ENCODE data around the gene ACTR3. TPM values are rescaled to one million over a fixed set of nuclear protein-coding genes. Genes with fewer than 3 reads are reported as not detected.

The ACTR3 gene
- total RNA-seq, 1 donor from 2014 or later, result 105 TPM

DNA sequence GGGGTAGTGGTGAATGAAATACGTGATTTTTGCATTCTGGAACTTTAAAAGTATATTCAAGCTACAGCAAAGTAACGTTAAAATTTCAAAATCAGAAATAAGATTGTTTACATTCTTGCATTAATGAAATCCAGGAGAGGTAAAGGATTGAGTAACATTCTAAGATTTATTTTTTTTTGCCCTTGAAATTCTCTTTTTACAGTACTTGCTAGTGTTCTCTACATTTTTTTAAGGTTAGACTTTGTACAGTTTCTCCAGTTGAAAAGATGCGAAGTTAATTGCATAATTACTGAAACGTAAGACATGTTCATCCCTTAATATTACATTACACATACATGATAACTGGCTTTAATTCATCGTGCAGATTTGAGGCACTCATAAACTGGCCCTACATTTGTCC, 74.5 kb downstream of the ACTR3 start:
- TF ChIP-seq POLR2A (IDR thresholded peaks at IDR 0.05), result no peak
- TF ChIP-seq, protein P1, sequence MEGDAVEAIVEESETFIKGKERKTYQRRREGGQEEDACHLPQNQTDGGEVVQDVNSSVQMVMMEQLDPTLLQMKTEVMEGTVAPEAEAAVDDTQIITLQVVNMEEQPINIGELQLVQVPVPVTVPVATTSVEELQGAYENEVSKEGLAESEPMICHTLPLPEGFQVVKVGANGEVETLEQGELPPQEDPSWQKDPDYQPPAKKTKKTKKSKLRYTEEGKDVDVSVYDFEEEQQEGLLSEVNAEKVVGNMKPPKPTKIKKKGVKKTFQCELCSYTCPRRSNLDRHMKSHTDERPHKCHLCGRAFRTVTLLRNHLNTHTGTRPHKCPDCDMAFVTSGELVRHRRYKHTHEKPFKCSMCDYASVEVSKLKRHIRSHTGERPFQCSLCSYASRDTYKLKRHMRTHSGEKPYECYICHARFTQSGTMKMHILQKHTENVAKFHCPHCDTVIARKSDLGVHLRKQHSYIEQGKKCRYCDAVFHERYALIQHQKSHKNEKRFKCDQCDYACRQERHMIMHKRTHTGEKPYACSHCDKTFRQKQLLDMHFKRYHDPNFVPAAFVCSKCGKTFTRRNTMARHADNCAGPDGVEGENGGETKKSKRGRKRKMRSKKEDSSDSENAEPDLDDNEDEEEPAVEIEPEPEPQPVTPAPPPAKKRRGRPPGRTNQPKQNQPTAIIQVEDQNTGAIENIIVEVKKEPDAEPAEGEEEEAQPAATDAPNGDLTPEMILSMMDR (IDR thresholded peaks at IDR 0.05), result no peak
- no peak for TF ChIP-seq POLR2AphosphoS5 (IDR thresholded peaks at IDR 0.05; ENCODE audit: insufficient read depth in 1 of 2, low read depth in 1 of 2)
- Histone ChIP-seq H3K4me3 (no peak overlapping the region), H3K9me3 (no peaks in the 10 kb centered on the region), H3K36me3 (no peaks in the 10 kb centered on the region), H3K27me3 (no peaks in the 10 kb centered on the region), H3K4me1 (no peaks in the 10 kb centered on the region), H3K27ac (no peak overlapping the region)
- intact Hi-C loops (cut with DNase I), result no loop called here
- no peak for DNase-seq (ENCODE audit: extremely low spot score in 2 of 2)

DNA sequence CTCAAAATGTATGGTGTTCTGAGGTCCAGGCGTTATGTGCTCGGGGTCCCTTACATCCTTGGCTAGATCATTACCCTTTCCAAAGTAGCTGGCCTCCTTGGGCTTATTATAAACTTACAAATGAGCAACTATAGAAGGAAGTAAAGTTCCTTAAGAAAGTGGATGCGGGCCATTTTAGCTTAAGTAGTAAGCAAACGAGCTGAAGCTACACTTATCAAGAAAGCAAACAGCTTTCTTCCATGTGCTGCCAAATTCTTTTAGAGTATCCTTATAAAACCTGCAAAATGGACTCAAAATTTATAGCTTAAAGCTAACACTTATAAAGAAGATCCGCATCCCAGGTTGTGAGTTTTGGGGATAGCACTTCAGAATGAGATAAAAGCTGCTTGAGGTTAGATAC, 75.3 kb downstream of the ACTR3 start:
- H3K27ac ChIP-seq, result no peak overlapping the region
- H3K36me3 ChIP-seq, result no peaks in the 10 kb centered on the region
- H3K4me3 ChIP-seq, result no peak overlapping the region
- intact Hi-C loops (cut with DNase I), result no loop called here
- DNase-seq (ENCODE audit: extremely low spot score in 2 of 2), result no peak
- H3K4me1 ChIP-seq, result no peaks in the 10 kb centered on the region
- no peaks in the 10 kb centered on the region for H3K9me3 ChIP-seq
- TF ChIP-seq POLR2AphosphoS5 (IDR thresholded peaks at IDR 0.05; ENCODE audit: insufficient read depth in 1 of 2, low read depth in 1 of 2) (no peak), POLR2A (IDR thresholded peaks at IDR 0.05) (no peak)
- TF ChIP-seq, protein P1 (IDR thresholded peaks at IDR 0.05), result no peak
- H3K27me3 ChIP-seq, result no peaks in the 10 kb centered on the region

DNA sequence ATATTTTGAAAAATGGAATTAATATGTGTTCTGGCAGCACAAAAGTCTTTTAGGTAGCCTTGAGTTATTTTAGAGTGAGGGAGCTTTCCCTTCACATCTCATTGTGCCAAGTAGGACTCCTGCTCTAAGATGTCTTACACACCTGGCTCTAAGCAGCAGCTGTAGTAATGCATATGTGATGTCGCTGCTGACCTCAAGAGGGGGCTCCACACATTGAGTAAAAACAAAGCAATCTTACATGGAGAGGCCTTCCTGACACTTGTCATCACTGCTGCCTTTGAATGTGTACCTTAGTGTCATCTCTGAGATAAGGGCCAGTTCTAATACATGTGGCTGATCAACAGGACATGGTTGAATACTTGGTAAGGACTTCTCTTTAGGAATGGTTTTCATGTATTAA, 75.8 kb downstream of the ACTR3 start:
- TF ChIP-seq POLR2AphosphoS5 (IDR thresholded peaks at IDR 0.05; ENCODE audit: insufficient read depth in 1 of 2, low read depth in 1 of 2), result no peak
- no peak for TF ChIP-seq POLR2A (IDR thresholded peaks at IDR 0.05)
- TF ChIP-seq, protein P1 (IDR thresholded peaks at IDR 0.05), result peak in 1 of 3 experiments; percentile 23
- no peaks in the 10 kb centered on the region for H3K9me3 ChIP-seq
- no peak overlapping the region for H3K27ac ChIP-seq
- H3K4me3 ChIP-seq, result no peak overlapping the region
- intact Hi-C loops (cut with DNase I), result no loop called here
- H3K4me1 ChIP-seq, result no peaks in the 10 kb centered on the region
- no peak for DNase-seq (ENCODE audit: extremely low spot score in 2 of 2)
- no peaks in the 10 kb centered on the region for H3K27me3 ChIP-seq
- no peaks in the 10 kb centered on the region for H3K36me3 ChIP-seq

DNA sequence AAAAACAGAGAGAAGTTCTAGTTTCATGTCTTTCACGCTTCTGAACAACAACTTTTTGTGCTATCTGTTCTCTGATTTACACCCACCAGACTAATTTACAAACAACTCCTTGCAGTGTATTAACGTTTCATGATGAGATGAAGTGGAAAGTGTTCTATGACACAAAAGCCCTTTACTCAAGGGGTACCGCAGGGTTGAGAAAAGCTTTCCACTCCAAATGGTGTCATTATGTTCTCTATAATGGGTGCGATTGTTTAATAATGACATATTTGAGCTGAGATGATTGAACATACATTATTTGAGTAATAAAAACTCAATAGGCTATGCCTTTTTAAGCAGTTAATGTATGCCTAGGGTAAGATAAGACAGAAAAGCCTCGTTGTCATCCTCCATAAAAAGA, 76.3 kb downstream of the ACTR3 start:
- no peak for TF ChIP-seq POLR2AphosphoS5 (IDR thresholded peaks at IDR 0.05; ENCODE audit: insufficient read depth in 1 of 2, low read depth in 1 of 2)
- TF ChIP-seq, protein P1 (IDR thresholded peaks at IDR 0.05), result no peak
- no peak for TF ChIP-seq POLR2A (IDR thresholded peaks at IDR 0.05)
- intact Hi-C loops (cut with DNase I), result no loop called here
- no peak overlapping the region for H3K4me3 ChIP-seq
- no peak for DNase-seq (ENCODE audit: extremely low spot score in 2 of 2)
- H3K27ac ChIP-seq, result no peak overlapping the region
- no peaks in the 10 kb centered on the region for H3K9me3 ChIP-seq
- H3K27me3 ChIP-seq, result no peaks in the 10 kb centered on the region
- H3K36me3 ChIP-seq, result no peaks in the 10 kb centered on the region
- no peaks in the 10 kb centered on the region for H3K4me1 ChIP-seq

DNA sequence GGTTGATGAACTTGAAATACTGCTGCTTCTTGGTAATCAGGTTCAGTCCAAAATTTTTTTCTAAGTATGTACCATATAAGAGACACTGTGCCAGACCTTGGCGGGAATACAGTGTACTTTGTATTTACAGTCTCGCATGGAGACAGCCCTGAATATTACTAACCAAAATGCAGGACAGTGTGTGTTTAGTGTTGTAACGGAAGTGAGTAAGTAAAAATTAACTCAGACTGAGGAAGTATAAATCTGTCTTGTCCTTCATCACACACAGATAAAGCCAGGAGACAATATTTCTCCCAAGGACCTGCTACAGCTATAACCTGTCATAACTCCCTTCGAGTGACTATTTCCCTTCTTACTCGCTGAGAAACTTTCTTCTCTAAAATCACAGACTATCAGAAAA, 76.9 kb downstream of the ACTR3 start:
- H3K4me1 ChIP-seq, result no peaks in the 10 kb centered on the region

More for the DNA sequence above, 76.9 kb downstream of the ACTR3 start:
- TF ChIP-seq POLR2A (IDR thresholded peaks at IDR 0.05) (no peak), POLR2AphosphoS5 (IDR thresholded peaks at IDR 0.05; ENCODE audit: insufficient read depth in 1 of 2, low read depth in 1 of 2) (no peak)
- TF ChIP-seq, protein P1 (IDR thresholded peaks at IDR 0.05), result no peak
- no peak overlapping the region for H3K4me3 ChIP-seq
- H3K36me3 ChIP-seq, result no peaks in the 10 kb centered on the region
- H3K27ac ChIP-seq, result no peak overlapping the region
- H3K9me3 ChIP-seq, result no peaks in the 10 kb centered on the region
- no peak for DNase-seq (ENCODE audit: extremely low spot score in 2 of 2)
- no peaks in the 10 kb centered on the region for H3K27me3 ChIP-seq
- intact Hi-C loops (cut with DNase I), result no loop called here

Measured in vagina (tissue), 2 donors.